ENCODE data around the gene CCDC34. TPM values are rescaled to one million over a fixed set of nuclear protein-coding genes. Genes with fewer than 3 reads are reported as not detected.

CCDC34 gene
- polyA plus RNA-seq, 1 donor from 2014 or later = 13.3 TPM

DNA sequence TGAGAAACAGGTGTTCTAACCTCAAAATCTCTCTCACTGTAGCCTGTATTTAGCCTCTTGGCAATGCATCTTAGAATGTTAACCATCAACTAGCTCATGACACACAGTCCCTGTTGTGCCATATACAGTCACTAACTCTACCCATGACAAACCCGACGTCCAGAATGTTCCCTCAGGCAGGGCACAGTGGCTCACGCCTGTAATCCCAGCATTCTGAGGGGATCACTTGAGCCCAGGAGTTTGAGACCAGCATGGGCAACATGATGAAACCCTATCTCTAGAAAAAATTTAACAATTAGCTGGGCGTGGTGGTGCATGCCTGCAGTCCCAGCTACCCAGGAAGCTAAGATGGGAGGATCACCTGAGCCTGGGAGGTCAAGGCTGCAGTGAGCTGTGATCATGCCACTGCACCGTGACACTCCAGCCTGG is 18.2 kb upstream of the CCDC34 start:
- Histone ChIP-seq H3K9me2 (ENCODE audit: insufficient read depth, low read length) (no peaks in the 10 kb centered on the region), H3F3A (ENCODE audit: insufficient read depth, low read length, poor library complexity, severe bottlenecking) (no peaks in the 10 kb centered on the region), H4K20me1 (ENCODE audit: insufficient read depth) (no peaks in the 10 kb centered on the region), H3K9ac (ENCODE audit: low read length) (no peak overlapping the region), H3K4me3 (ENCODE audit: low read length) (no peak overlapping the region), H3K9me3 (ENCODE audit: low read length) (no peaks in the 10 kb centered on the region), H3K36me3 (ENCODE audit: insufficient read depth, low read length) (no peaks in the 10 kb centered on the region), H3K79me2 (replicated peaks; ENCODE audit: insufficient read depth, low read length) (no peaks in the 10 kb centered on the region), H3K27me3 (ENCODE audit: insufficient read depth, low read depth, low read length) (no peaks in the 10 kb centered on the region), H3K27ac (ENCODE audit: low read length) (no peak overlapping the region), H3K4me2 (ENCODE audit: low read length) (no peak overlapping the region), H2AFZ (ENCODE audit: low read depth, low read length) (no peak overlapping the region)
- TF ChIP-seq REST (IDR thresholded peaks at IDR 0.05; ENCODE audit: borderline replicate concordance) = no peak
- no peak for TF ChIP-seq EP300 (conservative IDR thresholded peaks at IDR 0.05; ENCODE audit: poor library complexity, severe bottlenecking)
- TF ChIP-seq SMC3 (conservative IDR thresholded peaks at IDR 0.05; ENCODE audit: poor library complexity) = no peak
- TF ChIP-seq POLR2AphosphoS5 (IDR thresholded peaks at IDR 0.05) = no peak
- no peak for TF ChIP-seq CTCF (IDR thresholded peaks at IDR 0.05; ENCODE audit: poor library complexity, severe bottlenecking)
- TF ChIP-seq TAF1 (IDR thresholded peaks at IDR 0.05; ENCODE audit: low read depth) = no peak
- TF ChIP-seq RAD21 (conservative IDR thresholded peaks at IDR 0.05) = no peak
- no peak for TF ChIP-seq MXI1 (conservative IDR thresholded peaks at IDR 0.05; ENCODE audit: poor library complexity, severe bottlenecking)
- no peak for TF ChIP-seq EZH2 (IDR thresholded peaks at IDR 0.05; ENCODE audit: borderline replicate concordance, insufficient read depth, low read length, poor library complexity, severe bottlenecking)

DNA sequence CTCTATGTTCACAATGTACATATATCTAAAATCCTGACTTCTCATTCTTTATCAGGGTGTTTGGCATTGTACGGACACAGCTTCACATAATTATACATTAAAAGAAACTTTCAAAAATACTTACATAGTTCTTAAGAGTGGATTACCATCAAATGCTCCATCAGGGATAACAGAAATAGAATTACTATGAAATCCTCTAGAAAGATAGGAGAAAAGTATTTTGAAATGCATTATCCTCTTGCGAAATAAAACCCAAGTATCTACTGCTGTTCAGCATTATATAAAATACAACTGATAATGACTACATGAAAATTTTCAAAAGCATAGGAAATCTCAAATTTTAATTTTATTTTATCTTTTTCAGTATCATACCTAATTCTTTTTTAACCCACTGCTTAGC is 17.8 kb upstream of the CCDC34 start:
- Histone ChIP-seq H3K79me2 (replicated peaks; ENCODE audit: insufficient read depth, low read length) (no peaks in the 10 kb centered on the region), H3K27me3 (ENCODE audit: insufficient read depth, low read depth, low read length) (no peaks in the 10 kb centered on the region), H3K9me2 (ENCODE audit: insufficient read depth, low read length) (no peaks in the 10 kb centered on the region), H3K36me3 (ENCODE audit: insufficient read depth, low read length) (no peaks in the 10 kb centered on the region), H3K27ac (ENCODE audit: low read length) (no peak overlapping the region), H3K4me3 (ENCODE audit: low read length) (no peak overlapping the region), H3K4me2 (ENCODE audit: low read length) (no peak overlapping the region), H3F3A (ENCODE audit: insufficient read depth, low read length, poor library complexity, severe bottlenecking) (no peaks in the 10 kb centered on the region), H3K9ac (ENCODE audit: low read length) (no peak overlapping the region), H2AFZ (ENCODE audit: low read depth, low read length) (no peak overlapping the region), H4K20me1 (ENCODE audit: insufficient read depth) (no peaks in the 10 kb centered on the region), H3K9me3 (ENCODE audit: low read length) (no peaks in the 10 kb centered on the region)
- TF ChIP-seq TAF1 (IDR thresholded peaks at IDR 0.05; ENCODE audit: low read depth) (no peak), CTCF (IDR thresholded peaks at IDR 0.05; ENCODE audit: poor library complexity, severe bottlenecking) (no peak), SMC3 (conservative IDR thresholded peaks at IDR 0.05; ENCODE audit: poor library complexity) (no peak), RAD21 (conservative IDR thresholded peaks at IDR 0.05) (no peak), REST (IDR thresholded peaks at IDR 0.05; ENCODE audit: borderline replicate concordance) (no peak), EP300 (conservative IDR thresholded peaks at IDR 0.05; ENCODE audit: poor library complexity, severe bottlenecking) (no peak), MXI1 (conservative IDR thresholded peaks at IDR 0.05; ENCODE audit: poor library complexity, severe bottlenecking) (no peak), EZH2 (IDR thresholded peaks at IDR 0.05; ENCODE audit: borderline replicate concordance, insufficient read depth, low read length, poor library complexity, severe bottlenecking) (no peak), POLR2AphosphoS5 (IDR thresholded peaks at IDR 0.05) (no peak)

Measured in neural cell (in vitro differentiated cells).